ENCODE results near the gene DMC1.
A peak's percentile ranks its signal among the peaks of the same experiment; 100 is the strongest.

Gene DMC1

GRCh38 chr22:38565441-38565840 is 4.5 kb downstream of the DMC1 start:
- no peak overlapping the region for H3K27ac ChIP-seq
- no peak for TF ChIP-seq CTCF (conservative IDR thresholded peaks at IDR 0.05)

DNA sequence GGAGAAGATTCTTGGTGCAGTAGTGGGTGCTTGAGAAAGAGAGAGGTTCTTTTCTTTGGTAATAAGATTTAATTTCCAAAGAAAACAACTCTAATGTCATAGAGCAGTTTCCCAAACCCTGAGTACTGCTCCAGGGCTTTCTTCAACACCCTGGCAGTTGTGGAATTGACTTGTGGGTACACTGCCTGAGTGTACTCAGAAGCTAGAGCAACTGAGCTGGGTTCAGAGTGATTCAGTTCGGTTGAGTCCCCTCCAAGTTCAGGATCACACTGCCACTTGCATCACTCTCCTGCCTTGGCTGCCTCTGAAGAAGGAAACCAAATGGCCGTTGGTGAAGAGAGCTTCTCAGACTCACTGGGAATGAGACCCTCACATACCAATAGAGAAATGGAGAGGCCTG is 5.3 kb downstream of the DMC1 start:
- TF ChIP-seq CTCF (conservative IDR thresholded peaks at IDR 0.05) = no peak
- no peak overlapping the region for H3K27ac ChIP-seq

DNA sequence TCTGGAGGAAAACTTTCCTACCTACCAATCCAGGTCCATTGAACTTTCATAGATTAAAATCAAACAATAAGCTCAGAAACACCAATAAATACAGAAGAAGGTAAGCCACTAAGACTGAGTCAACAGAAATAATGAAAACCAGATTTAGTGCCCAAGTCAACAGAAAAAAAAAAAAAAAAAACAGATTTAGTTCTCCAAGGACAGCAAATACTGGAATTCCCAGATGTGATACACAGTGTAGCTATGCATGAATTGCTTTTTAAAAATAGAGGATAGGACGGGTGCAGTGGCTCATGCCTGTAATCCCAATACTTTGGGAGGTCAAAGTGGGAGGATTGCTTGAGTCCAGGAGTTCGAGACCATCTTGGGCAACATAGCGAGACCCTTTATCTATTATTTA is 15.7 kb downstream of the DMC1 start:
- no peak for TF ChIP-seq CTCF (conservative IDR thresholded peaks at IDR 0.05)
- 0 out of 2 replicates have a peak overlapping the region, but pooled peaks have one; percentile 4 for H3K27ac ChIP-seq

- TF ChIP-seq CTCF (conservative IDR thresholded peaks at IDR 0.05) = no peak
- no peak overlapping the region; the same call in 1 of the 2 replicates for H3K27ac ChIP-seq
Observed at GRCh38 chr22:38549101-38549894, 20.7 kb downstream of the DMC1 start.

DNA sequence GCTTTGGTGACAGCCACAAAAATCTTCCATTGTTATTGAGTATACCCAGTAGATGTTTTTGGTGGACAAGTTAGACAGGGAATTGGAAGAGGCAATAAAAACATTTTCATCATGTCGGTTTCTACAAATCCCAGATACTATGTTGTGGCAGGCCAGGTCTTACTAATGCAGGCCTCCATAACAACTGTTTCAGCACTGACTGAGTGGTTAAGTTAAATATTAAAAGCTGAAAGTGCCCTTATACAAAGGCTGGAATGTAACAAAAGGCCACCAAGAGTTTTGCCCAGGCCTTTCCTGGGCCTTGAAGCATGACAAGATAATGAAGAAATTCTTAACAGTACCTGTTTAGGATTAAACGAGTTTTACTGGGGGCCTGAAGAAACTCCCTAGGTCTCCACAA is 29.3 kb downstream of the DMC1 start:
- no peak for TF ChIP-seq CTCF (conservative IDR thresholded peaks at IDR 0.05)
- H3K27ac ChIP-seq = no peak overlapping the region

DNA sequence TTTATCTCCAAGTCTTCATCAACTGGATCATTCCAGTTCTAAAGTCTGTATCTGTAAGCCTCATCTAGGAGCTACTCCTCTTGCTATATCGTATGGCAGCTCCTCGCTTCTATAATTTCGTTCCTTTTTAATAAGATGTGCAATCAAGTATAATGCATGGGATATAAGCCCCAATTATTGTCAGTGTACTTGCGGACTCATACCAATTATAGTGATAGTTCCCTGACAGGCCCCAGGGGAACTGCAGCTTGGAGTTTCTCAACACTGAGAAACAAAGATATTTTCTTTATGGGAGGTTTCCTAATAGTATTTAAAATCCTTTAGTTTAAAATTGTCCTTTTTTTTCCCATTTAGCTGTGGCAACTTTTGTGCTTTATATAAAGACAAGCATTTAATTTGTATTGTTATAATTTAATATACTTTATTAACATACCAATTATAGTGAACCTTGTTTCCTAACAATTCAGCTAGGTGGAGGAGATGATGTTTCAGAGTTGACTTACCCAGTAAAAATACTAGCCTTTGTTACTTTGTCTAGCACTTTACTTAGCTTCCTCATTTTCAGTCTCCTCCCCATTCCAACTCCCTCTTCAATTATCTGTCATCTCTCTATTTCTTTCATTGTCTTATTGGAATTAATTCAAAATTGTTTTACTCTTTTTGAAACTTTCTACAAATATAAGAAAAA is 38.6 kb downstream of the DMC1 start:
- H3K27ac ChIP-seq = no peak overlapping the region
- TF ChIP-seq CTCF (conservative IDR thresholded peaks at IDR 0.05) = no peak

DNA sequence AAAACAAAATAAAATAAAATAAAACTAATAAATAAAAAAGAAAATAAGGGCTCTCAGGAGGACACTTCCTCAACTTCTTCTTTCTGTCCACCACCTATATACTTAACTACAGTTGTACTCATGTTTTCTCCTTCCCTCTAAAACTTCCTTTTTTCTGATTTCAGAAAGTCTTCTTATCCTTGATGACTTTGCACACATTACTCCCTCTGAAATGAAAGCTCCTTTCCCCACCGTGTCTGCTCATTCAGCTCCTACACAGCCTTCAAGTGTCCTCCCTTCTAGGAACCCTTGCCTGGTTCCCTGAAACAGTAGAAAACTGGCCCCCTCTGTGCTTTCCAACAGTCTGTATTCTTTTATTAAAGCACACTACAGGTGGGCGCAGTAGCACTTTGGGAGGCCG is 45.6 kb downstream of the DMC1 start:
- no peak for TF ChIP-seq CTCF (conservative IDR thresholded peaks at IDR 0.05)
- no peak overlapping the region for H3K27ac ChIP-seq

Data from VCaP (cell line).